Renal cortex interstitium (tissue), 15 donors: ENCODE measurements around the gene CUEDC2. TPM values are rescaled to one million over a fixed set of nuclear protein-coding genes. Genes with fewer than 3 reads are reported as not detected.

ENCODE experiments used
- DNase-seq, 11 donors: peaks; one replicate each; pipeline ENCODE4 v3.0.0-alpha.2; 2013; ENCODE audit warnings: low read depth in 9 of 11, low spot score in 4 of 11; ENCODE audit errors: extremely low read depth in 1 of 11
- long read RNA-seq, 16 experiments: transcript quantifications; one replicate each; lab custom pipeline, GENCODE V29; 2026
- polyA plus RNA-seq, 3 donors: library from polyadenylated mRNA; unstranded; fragments of 120-200 nt; gene quantifications; one replicate each; pipeline ENCODE4 v1.2.1, GENCODE V29; 2013; ENCODE audit not compliant: insufficient read length in 3 of 3

CUEDC2 gene
- 10 to 100 TPM; 76.8 to 92.1 (median 87.1) TPM for polyA plus RNA-seq
- long read RNA-seq, donor 1, transcript CUEDC2-201 (9 exons, 1,191 nt) = major isoform, 42 of 56 reads
- long read RNA-seq, donor 1, partial matches to known transcripts = 12 of 56 reads
- long read RNA-seq, donor 1, other reads (novel, unspliced or antisense) = 0 of 56 reads
- long read RNA-seq, donor 2, transcript CUEDC2-201 (9 exons, 1,191 nt) = major isoform, 32 of 45 reads
- long read RNA-seq, donor 2, partial matches to known transcripts = 12 of 45 reads
- long read RNA-seq, donor 2, other reads (novel, unspliced or antisense) = 0 of 45 reads
- long read RNA-seq, donor 3, transcript CUEDC2-201 (9 exons, 1,191 nt) = major isoform, 61 of 92 reads
- long read RNA-seq, donor 3, partial matches to known transcripts = 23 of 92 reads
- long read RNA-seq, donor 3, other reads (novel, unspliced or antisense) = 6 of 92 reads
- long read RNA-seq, donor 4, transcript CUEDC2-201 (9 exons, 1,191 nt) = major isoform, 46 of 62 reads
- long read RNA-seq, donor 4, partial matches to known transcripts = 14 of 62 reads
- long read RNA-seq, donor 4, other reads (novel, unspliced or antisense) = 0 of 62 reads
- long read RNA-seq, donor 5 = 0 reads
- long read RNA-seq, donor 6, transcript CUEDC2-201 (9 exons, 1,191 nt) = major isoform, 40 of 56 reads
- long read RNA-seq, donor 6, partial matches to known transcripts = 13 of 56 reads
- long read RNA-seq, donor 6, other reads (novel, unspliced or antisense) = 0 of 56 reads
- long read RNA-seq, donor 7, transcript CUEDC2-202 (3 exons, 896 nt) = minor isoform, 6 of 83 reads
- long read RNA-seq, donor 7, transcript CUEDC2-201 (9 exons, 1,191 nt) = major isoform, 43 of 83 reads
- long read RNA-seq, donor 7, partial matches to known transcripts = 22 of 83 reads
- long read RNA-seq, donor 7, other reads (novel, unspliced or antisense) = 11 of 83 reads
- long read RNA-seq, donor 8, transcript CUEDC2-201 (9 exons, 1,191 nt) = major isoform, 66 of 138 reads
- long read RNA-seq, donor 8, partial matches to known transcripts = 56 of 138 reads
- long read RNA-seq, donor 8, other reads (novel, unspliced or antisense) = 11 of 138 reads
- long read RNA-seq, donor 9, transcript CUEDC2-201 (9 exons, 1,191 nt) = major isoform, 47 of 73 reads
- long read RNA-seq, donor 9, partial matches to known transcripts = 21 of 73 reads
- long read RNA-seq, donor 9, other reads (novel, unspliced or antisense) = 5 of 73 reads
- long read RNA-seq, donor 10, transcript CUEDC2-201 (9 exons, 1,191 nt) = major isoform, 44 of 78 reads
- long read RNA-seq, donor 10, partial matches to known transcripts = 30 of 78 reads
- long read RNA-seq, donor 10, other reads (novel, unspliced or antisense) = 0 of 78 reads
- long read RNA-seq, donor 11, transcript CUEDC2-201 (9 exons, 1,191 nt) = major isoform, 39 of 56 reads
- long read RNA-seq, donor 11, partial matches to known transcripts = 17 of 56 reads
- long read RNA-seq, donor 11, other reads (novel, unspliced or antisense) = 0 of 56 reads
- long read RNA-seq, donor 12, transcript CUEDC2-201 (9 exons, 1,191 nt) = major isoform, 18 of 25 reads
- long read RNA-seq, donor 12, partial matches to known transcripts = 6 of 25 reads
- long read RNA-seq, donor 12, other reads (novel, unspliced or antisense) = 0 of 25 reads
- long read RNA-seq, donor 13 = 0 reads
- long read RNA-seq, donor 14, transcript CUEDC2-201 (9 exons, 1,191 nt) = major isoform, 40 of 50 reads
- long read RNA-seq, donor 14, partial matches to known transcripts = 9 of 50 reads
- long read RNA-seq, donor 14, other reads (novel, unspliced or antisense) = 0 of 50 reads
- long read RNA-seq, donor 15, transcript CUEDC2-201 (9 exons, 1,191 nt) = major isoform, 32 of 40 reads
- long read RNA-seq, donor 15, partial matches to known transcripts = 6 of 40 reads
- long read RNA-seq, donor 15, other reads (novel, unspliced or antisense) = 0 of 40 reads
- long read RNA-seq, donor 16, transcript CUEDC2-201 (9 exons, 1,191 nt) = major isoform, 131 of 219 reads
- long read RNA-seq, donor 16, partial matches to known transcripts = 60 of 219 reads
- long read RNA-seq, donor 16, other reads (novel, unspliced or antisense) = 22 of 219 reads

GRCh38 chr10:102432162-102432950 is at the start of gene CUEDC2:
CUEDC2 (minus strand) TSS chr10:102432574; CDS start chr10:102425188, 7,386 bp downstream.
- peak; percentile 91 to 99 (median 97) for DNase-seq

GRCh38 chr10:102480396-102480795 is 48.0 kb upstream of the CUEDC2 start:
- no peak for DNase-seq

GRCh38 chr10:102479651-102480050 is 47.3 kb upstream of the CUEDC2 start:
- DNase-seq = no peak

GRCh38 chr10:102476466-102477141 is 44.2 kb upstream of the CUEDC2 start:
- DNase-seq = no peak

GRCh38 chr10:102475451-102476040 is 43.2 kb upstream of the CUEDC2 start:
- DNase-seq = no peak

GRCh38 chr10:102473445-102474331 is 41.3 kb upstream of the CUEDC2 start:
- DNase-seq = no peak

GRCh38 chr10:102470579-102471546 is 38.5 kb upstream of the CUEDC2 start:
- DNase-seq = no peak

- DNase-seq = no peak
Observed at GRCh38 chr10:102468683-102469082, 36.3 kb upstream of the CUEDC2 start.

- no peak for DNase-seq
Observed at GRCh38 chr10:102467971-102468438, 35.6 kb upstream of the CUEDC2 start.

- no peak for DNase-seq
Observed at GRCh38 chr10:102467318-102467717, 34.9 kb upstream of the CUEDC2 start.

GRCh38 chr10:102465466-102465865 is 33.1 kb upstream of the CUEDC2 start:
- no peak for DNase-seq

- no peak for DNase-seq
Observed at GRCh38 chr10:102463983-102464382, 31.6 kb upstream of the CUEDC2 start.

GRCh38 chr10:102462512-102463054 is 30.2 kb upstream of the CUEDC2 start:
- no peak for DNase-seq
